ENCODE data around the gene TMEM131. TPM values are rescaled to one million over a fixed set of nuclear protein-coding genes. Genes with fewer than 3 reads are reported as not detected.

Gene TMEM131
- total and polyA plus RNA-seq, 2 of the 8 experiments (the other 6 are each of a cell fraction or from before 2014, with no cell fraction given) = 9.7 to 22.9 TPM

GRCh38 chr2:97936881-97937280 lies 58.9 kb downstream of the TMEM131 start (continued):
- TF ChIP-seq SAP30 (IDR thresholded peaks at IDR 0.05; ENCODE audit: insufficient read depth, insufficient replicate concordance, low read length) (no peak), ASH2L (IDR thresholded peaks at IDR 0.05; ENCODE audit: low read length) (no peak)

Data from H1 (cell line).